Jurkat, Clone E6-1 (cell line): ENCODE data around the gene NRL.
"Not testable (repeated sequence)": the region's sequence is repeated elsewhere in the genome, so short reads cannot be mapped to it uniquely, and the experiment has no call there.

ENCODE experiments used
- DNase-seq: peaks from one replicate; pipeline ENCODE4 v3.0.0-alpha.2; 2011; ENCODE audit warnings: low read depth, low spot score
- H3K4me3 ChIP-seq: 2 replicates; pipeline ENCODE4 v1.5.1; 2011; ENCODE audit warnings: mild to moderate bottlenecking, low read length, control low read depth, moderate library complexity

The NRL gene

DNA sequence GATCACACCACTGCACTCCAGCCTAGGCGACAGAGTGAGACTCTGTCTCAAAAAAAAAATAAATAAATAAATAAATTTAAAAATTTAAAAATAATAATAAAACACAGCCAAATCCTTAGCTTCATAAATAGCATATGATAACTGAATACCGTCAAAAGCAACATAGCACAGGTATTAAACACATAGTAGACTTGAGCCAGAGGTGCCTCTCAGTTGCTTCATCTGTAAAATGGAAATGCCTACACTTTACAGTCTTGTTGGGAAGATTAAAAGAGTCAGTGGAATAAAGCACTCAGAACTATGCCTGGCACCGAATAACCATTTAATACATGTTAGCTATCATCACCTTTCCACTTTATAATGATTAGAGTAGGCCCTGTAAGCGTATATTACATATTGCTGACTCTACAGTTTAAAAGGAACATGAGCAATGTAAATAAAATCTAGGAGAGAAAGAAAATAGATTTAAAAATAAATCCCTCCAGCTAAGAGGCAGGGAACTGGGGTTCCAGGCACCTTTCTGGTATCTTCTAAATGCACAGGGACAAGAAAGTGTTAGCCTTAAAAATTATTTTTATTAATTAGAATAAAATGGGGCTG, 8.0 kb downstream of the NRL start:
- no peak for DNase-seq
- no peak overlapping the region for H3K4me3 ChIP-seq

DNA sequence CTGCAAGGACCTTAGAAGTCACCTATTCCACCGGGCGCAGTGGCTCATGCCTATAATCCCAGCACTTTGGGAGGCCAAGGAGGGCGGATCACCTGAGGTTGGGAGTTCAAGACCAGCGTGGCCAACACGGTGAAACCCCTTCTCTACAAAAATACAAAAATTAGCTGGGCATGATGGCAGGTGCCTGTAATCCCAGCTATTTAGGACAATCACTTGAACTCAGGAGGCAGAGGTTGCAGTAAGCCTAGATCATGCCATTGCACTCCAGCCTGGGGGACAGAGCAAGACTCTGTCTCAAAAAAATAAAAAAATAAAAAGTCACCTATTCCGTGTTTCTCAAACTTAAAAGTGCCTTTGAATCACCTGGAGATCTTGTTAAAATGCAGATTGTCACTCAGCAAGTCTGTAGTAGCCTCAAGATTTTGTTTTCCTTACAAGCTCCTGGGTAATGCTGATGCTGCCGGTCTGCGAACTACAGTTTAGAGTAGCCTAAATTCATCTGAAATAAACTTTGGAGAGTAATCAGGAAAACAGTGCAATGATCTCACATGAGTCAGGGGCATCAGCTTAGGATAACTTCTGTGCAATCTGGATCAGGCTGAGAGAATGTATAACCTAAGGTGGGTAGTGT, 9.0 kb downstream of the NRL start:
- H3K4me3 ChIP-seq, DNase-seq: not testable (repeated sequence)

DNA sequence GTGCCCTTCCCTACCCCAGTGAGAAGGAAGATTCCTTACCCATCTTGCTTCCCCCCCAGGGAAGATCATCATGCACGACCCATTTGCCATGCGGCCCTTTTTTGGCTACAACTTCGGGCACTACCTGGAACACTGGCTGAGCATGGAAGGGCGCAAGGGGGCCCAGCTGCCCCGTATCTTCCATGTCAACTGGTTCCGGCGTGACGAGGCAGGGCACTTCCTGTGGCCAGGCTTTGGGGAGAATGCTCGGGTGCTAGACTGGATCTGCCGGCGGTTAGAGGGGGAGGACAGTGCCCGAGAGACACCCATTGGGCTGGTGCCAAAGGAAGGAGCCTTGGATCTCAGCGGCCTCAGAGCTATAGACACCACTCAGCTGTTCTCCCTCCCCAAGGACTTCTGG, 11.3 kb downstream of the NRL start:
- H3K4me3 ChIP-seq: no peak overlapping the region

DNA sequence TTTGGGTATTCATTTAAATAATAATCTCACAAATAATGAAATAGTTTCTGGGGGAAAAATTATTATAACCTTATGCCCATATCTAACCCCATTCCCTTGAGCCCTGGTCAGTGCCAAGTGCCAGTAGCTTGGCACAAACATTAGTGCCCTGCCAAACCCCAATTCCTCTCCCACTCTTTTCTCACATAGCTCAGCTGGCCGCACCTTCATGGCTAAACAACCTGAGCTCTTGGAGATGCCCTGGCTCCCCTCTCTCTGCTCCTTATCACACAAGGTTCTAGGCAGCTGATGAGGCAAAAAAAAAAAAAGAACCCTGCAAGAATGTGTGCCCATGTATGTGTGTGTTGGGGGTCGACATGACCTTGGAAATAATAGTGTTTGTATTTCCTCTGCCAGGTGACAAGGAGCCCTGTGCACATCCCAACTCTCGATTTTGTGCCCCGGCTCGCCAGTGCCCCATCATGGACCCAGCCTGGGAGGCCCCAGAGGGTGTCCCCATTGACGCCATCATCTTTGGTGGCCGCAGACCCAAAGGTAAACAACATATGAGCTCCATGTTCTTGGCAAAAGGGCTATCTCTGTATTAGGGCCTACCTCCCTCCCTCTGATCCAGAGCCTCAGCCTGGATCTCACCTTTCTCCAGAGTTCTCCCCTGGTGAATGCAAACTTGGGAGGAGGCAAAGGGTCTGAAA, 12.2 kb downstream of the NRL start:
- H3K4me3 ChIP-seq: no peak overlapping the region
- DNase-seq: no peak

More for the DNA sequence above, 11.3 kb downstream of the NRL start:
- DNase-seq: no peak

DNA sequence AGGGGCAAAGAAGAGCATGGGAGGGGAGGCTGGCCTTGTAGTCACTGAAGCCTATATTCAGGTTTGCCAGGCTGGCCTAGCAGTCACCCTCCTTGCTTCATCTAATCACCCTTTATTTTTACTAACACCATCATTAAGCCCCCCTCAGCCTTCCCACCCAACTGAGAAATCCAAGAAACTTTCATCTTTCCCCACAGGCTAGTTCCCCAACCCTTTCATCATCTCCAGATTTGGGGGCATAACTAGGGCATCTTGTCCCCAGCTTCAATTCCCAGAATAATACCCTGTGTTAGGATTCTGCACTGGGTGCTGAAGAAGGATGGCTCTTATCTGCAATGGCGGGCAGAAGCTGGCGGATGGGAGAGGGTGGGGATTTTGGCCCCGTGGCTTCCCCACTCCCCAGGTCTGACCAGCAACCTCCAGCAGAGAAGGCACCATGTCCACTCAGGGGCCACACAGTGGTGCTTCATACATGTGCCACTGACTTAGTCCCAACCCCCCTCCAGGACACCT, 13.7 kb downstream of the NRL start:
- no peak for DNase-seq
- H3K4me3 ChIP-seq: no peak overlapping the region

DNA sequence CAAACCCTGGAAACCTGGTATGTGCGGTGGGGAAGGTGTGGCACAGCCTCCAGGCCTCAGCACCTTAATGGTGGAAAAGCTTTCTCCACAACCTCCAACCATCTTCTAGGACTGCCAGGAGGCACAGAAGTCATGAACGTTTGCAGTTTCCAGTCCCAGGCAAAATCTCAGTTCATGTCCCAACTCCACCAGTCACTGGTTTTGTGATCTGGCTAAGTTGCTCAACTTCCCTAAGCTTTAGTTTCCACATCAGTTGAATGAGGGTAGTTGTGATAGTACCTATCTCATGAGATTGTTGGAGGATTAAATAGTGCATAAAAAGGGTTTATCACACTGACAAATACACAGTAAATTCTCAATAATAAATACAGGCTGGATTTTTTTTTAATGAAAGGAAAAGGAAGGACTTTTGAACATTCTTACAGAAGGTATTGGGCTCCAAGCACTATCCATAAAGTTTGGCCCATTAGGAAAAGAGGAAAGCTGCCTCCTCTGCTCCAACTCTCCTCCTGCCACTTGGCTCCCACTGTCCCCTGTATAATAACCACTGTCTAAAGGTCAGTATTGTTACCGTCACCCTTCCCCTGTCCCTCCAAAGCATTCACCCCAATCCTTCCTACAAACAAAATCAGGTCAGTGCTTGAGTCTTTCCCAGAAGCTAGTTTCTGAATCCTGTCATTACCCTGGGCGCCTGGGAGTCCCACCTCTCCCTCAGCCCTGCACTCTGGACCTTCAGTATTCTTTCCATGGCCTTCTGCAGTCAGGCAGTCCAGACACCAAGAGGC, 14.4 kb downstream of the NRL start:
- H3K4me3 ChIP-seq: no peak overlapping the region
- DNase-seq: no peak

DNA sequence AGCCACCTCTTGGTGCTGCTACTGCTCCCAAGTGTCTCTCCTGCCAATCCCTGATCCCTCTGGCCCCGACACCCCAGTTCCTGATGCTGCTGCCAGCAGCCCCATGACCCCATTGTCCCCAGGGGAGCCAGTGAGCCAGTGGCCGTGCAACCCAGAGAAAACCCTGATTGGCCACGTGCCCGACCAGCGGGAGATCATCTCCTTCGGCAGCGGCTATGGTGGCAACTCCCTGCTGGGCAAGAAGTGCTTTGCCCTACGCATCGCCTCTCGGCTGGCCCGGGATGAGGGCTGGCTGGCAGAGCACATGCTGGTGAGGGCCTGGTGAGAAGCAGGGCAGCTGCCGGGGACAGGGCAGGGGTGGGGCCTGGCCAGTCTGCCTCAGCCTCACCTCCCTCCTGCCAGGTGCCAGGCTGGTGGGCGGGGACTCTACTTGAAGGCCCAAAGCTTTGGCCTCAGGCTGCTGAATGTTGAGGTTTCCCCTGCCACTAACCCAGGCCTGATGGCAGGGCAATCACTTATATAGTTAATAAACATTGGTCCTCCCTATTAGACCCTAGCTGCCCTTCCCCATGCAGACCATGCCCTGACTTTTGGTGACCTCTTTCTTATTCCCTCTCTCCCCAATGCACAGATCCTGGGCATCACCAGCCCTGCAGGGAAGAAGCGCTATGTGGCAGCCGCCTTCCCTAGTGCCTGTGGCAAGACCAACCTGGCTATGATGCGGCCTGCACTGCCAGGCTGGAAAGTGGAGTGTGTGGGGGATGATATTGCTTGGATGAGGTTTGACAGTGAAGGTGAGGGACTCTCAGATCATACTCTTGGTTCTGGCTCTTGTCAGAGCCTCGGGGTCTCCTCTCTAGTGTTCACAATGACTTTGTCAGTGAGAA, 15.6 kb downstream of the NRL start:
- no peak overlapping the region for H3K4me3 ChIP-seq
- DNase-seq: no peak

DNA sequence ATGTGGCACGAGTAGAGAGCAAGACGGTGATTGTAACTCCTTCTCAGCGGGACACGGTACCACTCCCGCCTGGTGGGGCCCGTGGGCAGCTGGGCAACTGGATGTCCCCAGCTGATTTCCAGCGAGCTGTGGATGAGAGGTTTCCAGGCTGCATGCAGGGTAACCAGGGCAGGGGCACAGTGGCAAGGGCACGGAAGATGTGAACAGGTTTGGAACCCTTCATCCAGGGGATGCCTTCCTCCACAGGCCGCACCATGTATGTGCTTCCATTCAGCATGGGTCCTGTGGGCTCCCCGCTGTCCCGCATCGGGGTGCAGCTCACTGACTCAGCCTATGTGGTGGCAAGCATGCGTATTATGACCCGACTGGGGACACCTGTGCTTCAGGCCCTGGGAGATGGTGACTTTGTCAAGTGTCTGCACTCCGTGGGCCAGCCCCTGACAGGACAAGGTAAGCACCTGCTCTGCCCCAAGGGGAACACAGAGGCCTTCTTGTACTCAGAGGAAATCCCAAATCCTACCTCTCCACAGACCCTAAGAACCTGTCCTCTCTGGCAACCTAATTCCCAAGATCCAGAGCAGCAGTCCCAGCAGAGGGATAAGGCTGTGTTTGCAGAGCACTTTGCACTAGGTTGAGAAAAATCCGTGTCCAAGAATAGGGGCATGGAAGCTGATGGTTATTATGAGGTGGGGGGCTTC, 16.4 kb downstream of the NRL start:
- no peak overlapping the region for H3K4me3 ChIP-seq
- DNase-seq: no peak

DNA sequence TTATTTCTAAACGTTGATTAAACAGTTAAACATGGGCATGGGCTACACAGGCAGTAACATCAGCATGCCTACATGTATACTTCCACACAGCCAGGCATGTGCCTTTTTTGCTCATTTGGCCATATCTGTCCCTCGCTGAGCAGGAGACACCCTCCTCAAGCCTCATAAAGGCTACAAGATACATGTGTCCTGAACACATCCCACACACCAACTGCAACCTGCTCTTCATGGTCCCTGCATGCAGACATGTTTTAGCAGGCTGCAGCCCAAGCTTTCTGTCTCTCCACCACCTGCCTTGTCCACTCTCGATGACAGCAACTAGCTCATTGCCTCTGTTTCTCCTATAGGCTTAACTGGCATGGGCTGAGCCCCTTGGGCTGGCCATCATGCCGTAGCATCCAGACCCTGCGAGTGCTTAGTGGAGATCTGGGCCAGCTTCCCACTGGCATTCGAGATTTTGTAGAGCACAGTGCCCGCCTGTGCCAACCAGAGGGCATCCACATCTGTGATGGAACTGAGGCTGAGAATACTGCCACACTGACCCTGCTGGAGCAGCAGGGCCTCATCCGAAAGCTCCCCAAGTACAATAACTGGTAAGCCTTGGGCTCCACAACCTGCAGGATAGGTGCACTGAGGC, 18.1 kb downstream of the NRL start:
- no peak overlapping the region for H3K4me3 ChIP-seq
- DNase-seq: no peak

DNA sequence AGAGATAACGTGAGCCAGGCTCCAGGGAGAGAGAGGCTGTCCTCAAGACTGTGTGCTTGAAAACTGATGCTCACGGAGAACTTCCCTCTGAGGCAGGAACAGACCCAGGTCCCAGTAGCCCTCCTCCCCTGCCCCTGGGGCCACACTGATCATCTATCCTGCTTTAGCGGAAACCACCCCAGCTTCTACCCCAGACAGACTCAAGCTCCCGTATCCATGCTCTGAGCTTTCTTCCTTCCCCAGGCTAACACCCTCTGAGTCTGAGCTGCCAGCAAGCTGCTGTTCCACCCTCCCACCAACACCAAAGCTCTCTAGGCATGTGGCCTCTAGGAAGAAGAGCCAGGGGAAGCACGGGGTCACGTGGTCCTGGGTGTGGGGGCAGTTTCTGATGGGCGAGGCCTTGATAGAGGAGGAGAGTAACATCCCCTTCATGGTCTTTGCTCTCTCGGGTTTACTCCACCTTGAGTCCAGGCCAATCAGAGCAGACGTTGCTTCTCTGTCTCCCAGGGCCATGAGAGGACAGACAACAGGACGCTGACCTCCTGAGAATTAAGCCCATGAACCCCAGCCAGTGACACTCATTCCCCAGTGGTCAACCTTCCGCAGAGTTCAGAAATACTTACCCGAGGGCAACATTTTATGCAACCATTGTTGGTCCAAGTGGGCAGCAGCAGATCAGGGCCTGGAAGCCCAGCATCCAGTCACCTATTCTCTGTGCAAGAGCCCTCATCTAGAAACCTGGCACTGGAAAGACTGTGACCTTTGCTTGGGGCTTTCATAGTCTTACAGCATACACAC, 19.3 kb downstream of the NRL start:
- H3K4me3 ChIP-seq: peak overlapping the region; percentile 75
- DNase-seq: no peak

DNA sequence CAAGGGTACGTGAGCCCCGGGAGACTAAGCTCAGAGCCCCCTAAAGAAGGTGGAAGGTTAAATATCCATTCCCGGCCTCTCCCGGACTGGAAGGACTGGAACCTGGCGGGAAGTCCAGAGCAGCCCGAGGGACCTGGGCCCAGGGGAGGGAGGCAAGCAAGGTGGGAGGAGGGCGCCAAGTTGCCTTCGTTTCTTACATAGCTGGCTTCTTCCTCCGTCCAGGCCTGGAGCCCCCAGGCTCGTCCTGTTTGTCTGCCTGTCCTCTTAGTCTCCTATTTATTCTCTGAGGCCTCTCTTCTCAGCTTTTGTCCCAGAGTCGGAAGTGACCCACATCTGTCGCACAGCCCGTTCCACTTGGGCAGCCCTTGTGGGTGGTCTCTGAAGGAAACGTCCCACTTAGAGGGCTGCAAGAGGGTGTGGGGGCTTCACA, 19.9 kb downstream of the NRL start:
- DNase-seq: no peak
- peak overlapping the region; percentile 75 for H3K4me3 ChIP-seq

DNA sequence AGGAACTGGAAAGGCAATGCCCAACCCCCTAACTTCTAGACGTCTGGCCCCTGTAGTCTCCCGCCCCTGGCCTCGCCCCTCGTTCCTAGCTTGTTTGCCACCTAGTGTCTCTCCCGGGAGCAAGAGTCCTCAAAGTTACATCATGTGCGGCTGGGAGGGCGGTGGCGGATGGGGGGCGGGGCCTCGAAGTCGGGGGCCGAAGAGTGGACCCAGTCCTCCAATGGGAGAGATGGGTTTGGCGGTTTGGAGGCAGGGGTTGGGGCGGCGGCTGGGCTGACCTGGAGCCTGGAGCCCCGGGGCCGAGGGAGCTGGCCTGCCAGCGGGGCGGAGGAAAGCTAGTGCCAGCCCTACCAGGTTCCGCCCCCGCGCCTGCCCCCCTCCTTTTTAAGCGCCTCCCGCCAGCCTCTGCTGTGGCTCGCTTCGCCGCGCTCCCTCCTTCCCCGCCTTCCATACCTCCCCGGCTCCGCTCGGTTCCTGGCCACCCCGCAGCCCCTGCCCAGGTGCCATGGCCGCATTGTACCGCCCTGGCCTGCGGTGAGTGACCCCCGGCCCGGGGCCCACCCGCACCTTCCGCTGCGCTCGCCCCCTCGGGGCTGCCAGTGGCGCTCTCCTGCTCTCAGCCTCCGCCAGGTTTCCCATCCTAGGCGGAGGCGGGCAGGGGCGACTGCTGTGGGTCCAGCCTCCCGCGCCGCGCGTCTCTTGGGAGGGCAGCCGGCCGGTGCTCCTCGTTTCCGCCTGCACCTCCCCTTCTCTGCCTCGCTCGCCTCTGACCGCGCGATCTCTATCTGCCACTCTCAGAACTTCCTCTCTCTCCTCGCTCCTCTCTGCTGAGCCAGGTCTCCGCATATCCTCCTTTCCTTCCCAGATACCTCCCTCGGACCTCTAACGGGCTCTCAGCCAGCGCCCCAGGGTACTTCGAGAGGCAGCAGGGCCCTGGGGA, 20.6 kb downstream of the NRL start, which contains the start of gene PCK2:
PCK2 (plus strand) TSS at position 411 of the 940 bp plus-strand sequence; CDS start at position 506, 95 bp downstream.
- H3K4me3 ChIP-seq: peak within 1 kb of the TSS; percentile 75
- peak; percentile 56 for DNase-seq

DNA sequence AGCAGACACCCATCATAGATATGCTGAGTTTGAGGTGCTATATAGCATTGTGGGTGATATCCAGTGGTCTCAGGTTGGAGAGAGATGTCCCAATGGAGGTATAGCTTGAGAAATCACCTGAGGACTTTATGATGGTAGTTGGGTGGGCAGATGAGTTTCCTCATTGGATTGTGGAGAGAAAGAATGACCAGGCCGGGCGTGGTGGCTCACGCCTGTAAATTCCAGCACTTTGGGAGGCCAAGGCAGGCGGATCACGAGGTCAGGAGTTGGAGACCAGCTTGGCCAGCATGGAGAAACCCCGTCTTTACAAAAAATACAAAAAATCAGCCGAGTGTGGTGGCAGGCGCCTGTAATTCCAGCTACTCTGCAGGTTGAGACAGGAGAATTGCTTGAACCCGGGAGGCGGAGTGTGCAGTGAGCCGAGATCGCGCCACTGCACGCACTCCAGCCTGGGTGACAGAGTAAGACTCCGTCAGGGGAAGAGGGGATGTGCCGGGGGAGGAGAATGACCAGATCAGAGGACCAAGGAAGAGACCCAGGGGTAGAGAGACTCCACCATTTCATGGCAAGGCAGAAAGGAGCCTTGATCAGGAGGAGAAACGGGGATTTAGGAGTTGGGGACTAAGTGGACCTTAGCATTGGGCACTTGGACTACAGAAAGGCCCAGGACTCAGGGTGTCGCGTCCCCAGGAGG, 21.4 kb downstream of the NRL start:
- no peak for DNase-seq

DNA sequence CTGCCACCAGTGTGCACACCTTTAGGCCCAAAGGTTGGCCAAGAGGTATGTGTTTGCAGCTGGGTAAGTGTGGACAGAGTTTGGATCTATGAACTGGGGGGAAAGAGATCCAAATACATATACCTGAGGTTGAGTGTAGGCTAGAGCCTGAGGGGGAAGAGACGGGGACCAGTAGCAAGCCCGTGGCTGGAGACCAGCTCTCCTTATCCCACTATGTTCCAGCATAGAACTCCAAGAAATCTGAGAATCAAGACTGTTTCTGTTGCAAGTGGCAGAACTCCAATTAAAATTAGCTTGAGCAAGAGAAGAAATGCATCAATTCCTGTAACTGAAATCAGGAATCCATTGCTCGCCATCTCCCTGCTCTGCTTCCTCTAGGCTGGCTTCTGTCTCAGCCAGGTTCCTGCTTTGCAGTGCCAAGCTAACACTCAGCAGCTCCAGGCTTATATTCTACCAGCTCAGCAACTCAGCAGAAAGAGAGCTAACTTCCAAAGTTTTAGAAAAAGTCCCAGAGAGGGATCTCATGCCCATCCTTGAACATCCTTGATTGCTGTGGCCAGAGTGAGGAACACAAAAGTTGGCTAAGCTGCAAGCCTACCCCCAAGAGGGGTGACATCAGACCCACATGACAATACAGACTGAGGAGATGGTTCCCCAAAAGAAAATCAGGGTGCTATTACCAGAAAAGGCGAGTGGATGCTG, 22.1 kb downstream of the NRL start:
- no peak overlapping the region for H3K4me3 ChIP-seq
- no peak for DNase-seq

More for the DNA sequence above, 21.4 kb downstream of the NRL start:
- H3K4me3 ChIP-seq: peak overlapping the region; percentile 75

DNA sequence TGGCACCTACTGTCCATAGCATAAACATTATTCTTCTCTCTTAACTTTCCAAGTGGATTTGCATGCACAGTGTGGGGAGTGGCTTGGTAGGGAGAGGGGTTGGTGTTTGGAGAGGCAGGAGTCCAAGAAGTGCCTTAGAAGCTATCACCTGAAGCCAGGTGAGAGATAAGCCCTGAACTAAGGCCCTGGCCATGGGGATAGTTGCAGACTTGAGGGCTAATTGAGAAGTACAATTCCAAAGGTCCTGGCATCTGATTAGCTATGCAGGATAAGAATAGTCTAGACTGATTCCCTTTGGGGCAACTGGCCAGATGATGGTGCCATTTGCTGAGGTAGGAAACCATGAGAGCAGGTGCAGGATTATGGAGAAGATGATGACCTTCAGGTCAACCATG, 22.6 kb downstream of the NRL start:
- no peak overlapping the region for H3K4me3 ChIP-seq
- no peak for DNase-seq
